OCI-M1 (cell line): ENCODE data around the gene ENO1.
"Not testable (repeated sequence)": the region's sequence is repeated elsewhere in the genome, so short reads cannot be mapped to it uniquely, and the experiment has no call there.

Experiments used
- DNase-seq: peaks from one replicate; lab custom pipeline; 2025; lab: John Stamatoyannopoulos, UW

The ENO1 gene

DNA sequence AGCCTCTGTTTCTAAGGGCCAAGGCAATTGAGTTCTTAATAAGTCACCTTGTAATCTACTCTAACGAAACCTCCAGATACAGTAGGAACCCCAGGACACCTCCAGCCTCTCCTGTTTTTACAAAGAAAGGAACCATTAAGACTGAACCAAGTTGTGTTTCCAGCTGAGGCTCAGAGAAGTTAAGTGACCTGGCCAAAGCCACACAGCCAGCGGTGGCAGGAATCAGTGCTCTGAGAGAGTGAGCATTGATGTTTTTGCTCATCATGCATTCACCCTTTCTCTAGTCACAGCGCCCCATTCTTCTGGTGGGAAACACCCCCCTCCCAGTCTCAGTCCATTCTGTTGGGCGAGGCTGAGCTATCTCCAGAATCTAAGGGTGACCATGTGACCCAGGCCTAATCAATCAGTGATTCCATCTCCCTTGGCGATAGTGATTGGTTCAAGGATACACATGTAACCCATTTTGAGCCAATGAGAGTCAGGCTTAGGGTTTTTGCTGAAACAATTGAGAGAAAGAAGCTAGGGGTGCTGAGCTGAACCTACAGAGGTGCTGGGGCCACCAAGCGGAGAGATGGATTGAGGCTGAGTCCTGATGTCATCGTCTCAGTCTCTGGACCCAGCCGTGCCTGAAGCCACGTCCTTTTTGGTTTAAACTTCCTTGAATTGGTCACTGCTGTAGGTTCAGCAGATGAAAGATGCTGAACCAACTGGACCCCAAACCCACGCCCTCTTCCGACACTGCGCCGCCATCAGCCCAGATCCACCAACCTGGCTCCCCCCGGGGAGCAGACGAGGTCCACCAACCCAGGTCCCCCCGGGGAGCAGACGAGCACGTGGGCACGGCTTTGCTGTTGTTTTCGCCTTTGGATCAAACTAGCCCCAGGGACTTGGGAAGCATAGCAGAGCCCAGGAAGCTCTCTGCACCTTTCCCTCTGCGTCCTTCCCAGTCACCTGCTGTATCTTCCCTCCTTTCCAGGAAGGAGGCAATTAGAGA, 33.1 kb downstream of the ENO1 start:
- no peak for DNase-seq

DNA sequence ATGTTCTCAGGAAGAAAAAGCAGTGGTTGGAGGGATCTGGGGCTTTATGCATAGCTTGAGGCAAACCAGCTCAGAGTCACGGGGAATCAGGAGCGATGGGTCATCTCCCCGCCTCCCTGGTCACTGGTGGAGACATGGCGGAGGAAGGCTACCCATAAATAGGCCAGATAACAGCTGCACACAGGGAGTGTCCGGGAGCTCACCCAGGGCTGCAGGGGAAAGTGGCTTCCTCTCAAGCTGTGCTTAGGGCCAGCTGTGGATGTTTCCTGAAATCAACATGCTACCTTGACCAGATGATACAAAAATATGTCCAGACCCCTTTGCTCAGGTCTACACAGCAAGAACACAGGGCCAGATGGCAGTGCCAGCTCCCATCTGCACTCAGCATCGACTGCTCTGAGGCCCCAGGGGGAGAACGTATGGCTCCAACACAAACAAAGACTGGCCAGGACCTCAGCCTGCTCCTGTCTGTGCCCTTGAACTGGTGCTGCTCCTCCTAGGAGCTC, 33.9 kb downstream of the ENO1 start:
- peak; percentile 15 for DNase-seq

DNA sequence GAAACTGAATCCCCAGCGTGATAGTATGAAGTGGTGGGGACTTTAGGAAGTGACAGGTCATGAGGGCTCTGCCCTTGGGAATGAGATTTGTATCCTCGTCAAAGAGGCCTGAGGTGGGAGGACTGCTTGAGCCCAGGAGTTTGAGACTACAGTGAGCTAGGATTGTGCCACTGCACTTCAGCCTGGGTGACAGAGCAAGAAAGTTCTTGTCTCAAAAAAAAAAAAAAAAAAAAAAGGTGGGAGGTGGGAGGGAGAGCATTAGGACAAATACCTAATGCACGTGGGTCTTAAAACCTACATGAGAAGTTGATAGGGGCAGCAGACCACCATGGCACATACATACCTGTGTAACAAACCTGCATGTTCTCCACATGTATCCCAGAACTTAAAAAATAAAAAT, 37.1 kb downstream of the ENO1 start:
- no peak for DNase-seq

DNA sequence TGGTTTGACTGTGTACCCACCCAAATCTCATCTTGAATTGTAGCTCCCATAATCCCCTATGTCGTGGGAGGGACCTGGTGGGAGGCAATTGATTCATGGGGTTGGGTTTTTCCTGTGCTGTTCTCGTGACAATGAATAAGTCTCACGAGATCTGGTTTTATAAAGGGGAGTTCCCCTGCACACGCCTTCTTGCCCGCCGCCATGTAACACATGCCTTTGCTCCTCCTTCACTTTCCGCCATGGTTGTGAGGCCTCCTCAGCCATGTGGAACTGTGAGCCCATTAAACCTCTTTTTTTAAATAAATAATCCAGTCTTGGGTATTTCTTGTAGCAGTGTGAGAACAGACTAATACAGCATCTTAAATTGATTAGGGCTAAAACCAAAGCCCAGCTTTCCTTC, 38.5 kb downstream of the ENO1 start:
- DNase-seq, result no peak

DNA sequence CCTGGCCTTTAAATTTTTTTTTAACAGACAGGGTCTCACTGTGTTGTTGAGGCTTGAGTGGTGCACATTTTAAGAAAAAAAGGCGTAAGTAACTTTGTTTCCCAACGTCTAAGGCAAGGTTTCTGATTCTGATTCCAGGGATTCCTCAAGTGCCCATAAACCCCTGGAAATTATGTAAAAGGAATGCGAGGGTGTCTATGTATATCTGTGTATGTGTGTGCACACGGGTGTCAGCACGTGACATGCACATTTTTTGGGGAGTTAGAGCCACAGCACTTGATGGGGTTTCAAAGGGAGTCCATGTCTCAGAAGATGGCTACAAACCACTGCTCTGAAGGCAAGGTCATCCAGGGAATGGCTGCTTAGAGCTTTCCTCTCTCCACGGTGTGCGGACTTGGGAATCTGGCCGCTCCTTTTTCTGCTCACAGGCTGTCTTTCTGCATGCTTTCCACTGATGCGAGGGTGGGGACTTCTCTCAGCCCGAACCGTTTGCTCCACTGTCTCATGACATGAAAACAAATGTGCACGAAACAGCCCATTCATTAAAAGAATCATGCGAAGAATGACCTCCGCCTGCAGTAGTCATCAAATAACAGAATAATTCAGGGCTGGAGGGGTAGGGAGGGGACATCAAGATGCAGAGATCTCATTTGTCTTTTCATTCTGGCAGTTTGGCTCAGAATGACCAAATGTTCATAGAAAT, 42.4 kb downstream of the ENO1 start:
- no peak for DNase-seq

DNA sequence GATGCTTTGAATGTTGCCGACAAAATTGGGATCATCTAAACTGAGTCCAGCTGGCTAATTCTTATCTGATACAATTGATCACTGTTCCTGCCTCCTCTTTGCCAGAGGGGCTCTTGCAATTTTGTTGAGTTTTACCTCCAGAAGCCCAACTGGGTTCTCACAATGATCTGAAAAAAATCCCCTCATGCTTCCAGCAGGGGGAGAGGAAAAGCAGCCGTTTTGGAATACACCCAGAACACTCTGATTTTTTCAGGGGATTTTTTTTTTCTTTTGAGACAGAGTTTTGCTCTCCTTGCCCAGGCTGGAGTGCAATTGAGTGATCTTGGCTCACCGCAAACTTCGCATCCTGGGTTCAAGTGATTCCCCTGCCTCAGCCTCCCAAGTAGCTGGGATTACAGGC, 47.1 kb downstream of the ENO1 start:
- no peak for DNase-seq

DNA sequence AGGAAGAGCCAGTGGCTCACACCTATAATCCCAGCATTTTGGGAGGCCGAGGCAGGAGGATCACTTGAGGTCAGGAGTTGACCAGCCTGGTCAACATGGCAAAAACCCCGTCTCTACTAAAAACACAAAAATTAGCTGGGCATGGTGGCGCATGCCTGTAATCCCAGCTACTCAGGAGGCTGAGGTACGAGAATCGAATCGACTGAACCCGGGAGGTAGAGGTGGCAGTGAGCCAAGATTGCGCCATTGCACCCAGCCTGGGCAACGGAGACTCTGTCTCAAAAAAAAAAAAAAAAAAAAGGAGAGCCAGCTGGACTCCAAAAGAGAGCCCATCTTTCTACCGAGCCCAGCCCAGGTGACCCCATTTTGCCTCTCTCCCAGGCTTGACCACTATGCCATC, 47.8 kb downstream of the ENO1 start:
- not testable (repeated sequence) for DNase-seq

DNA sequence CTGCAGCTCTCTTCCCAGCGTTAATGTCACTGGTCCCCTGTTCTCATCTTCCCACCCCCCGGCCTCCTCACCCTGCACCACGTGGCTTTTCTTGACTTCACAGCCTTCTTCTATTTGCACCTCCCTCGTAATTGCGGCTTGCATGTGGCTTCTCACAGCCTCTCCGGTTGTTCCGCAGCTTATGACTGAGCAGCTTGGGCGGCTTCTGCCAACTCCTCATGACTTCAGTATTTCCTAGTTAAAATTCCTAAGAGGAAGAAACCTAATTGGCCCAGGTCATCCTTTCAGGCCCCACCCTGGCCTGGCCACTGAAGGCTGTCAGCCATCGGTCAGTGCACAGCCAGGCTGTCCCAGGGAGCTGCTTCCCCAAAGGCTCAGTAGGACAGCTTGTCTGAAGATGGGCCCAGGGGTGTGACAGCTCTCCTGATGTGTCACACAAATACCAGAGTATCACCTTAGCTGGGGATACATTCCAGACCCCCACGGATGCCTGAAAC, 52.5 kb downstream of the ENO1 start:
- DNase-seq, result no peak

DNA sequence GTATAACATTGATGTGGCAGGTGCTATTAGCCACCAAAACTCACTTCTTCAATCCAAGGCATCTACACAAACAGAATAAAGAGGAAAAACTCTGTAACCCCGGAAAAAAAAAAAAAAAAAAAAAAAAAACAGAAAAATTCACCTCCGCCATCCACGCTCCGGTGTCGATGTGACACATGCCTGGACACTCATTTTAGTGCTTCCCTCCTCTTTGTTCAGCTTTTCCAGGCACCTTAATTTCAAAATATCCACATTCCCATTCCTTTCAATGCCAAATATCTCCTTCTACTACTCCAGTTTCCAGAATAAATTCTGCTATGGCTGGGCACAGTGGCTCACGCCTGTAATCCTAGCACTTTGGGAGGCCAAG, 55.2 kb downstream of the ENO1 start:
- no peak for DNase-seq

DNA sequence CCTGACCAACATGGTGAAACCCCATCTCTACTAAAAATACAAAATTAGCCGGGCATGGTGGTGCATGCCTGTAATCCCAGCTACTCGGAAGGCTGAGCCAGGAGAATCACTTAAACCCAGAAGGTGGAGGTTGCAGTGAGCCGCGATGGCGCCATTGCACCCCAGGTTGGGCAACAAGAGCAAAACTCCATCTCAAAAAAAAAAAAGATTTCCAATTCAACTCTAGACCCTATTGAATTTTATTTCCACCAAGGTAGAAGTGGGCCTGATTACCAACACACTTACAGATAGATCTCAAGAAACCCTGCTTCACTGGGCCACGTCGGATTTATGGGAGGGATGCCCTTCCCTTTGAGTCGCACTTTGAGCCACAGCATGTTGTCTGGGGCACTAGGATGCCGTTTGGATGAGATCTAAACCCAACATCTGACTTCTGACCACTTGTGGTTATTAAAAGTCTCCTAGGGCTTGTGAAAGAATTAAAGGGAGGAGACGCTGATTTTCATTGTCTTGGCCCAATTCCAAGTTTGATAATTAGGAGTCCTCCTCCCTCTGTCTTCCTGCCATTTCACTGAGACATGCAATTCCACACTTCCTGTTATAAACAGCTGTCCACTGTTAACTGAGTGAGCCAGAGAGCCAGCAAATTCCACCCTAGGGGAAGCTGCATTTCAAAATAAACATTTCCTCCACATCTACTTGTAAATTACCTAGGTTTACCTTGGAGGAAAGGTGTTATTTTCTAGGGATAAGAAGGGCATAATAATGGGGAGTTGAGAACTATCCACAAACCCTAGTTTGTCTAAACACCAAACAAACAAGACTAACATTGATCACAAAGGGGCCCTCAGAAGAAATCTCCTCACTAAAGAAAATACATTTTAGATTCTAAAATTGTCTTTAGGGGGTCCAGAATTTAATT, 55.9 kb downstream of the ENO1 start:
- peak; percentile 59 for DNase-seq

DNA sequence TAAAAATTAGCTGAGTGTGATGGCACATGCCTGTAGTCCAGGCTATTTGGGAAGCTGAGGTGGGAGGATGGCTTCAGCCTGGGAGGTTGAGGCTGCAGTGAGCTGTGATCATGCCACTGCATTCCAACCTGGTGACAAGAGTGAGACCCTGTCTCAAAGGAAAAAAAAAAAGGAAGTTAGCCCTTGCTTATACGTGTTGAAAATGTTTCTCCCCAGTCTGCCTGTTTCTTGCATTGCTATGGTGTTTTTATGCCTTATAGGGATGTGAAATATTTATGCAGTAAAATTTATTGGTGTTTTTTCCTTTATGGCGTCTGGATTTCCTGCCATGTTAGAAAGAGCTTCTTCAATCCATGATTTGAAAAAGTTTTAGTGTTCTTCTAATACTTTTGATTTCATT, 57.4 kb downstream of the ENO1 start:
- peak; percentile 21 for DNase-seq

DNA sequence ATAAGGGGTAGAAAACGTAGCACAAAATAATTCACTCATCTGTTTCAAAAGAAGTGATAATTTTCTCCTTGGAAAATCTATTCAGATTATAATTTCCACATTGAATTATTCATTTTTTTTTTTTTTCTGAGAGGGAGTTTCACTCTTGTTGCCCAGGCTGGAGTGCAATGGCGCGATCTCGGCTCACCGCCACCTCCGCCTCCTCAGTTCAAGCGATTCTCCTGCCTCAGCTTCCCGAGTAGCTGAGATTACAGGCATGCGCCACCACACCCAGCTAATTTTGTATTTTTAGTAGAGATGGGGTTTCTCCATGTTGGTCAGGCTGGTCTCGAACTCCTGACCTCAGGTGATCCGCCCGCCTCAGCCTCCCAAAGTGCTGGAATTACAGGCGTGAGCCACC, 59.7 kb downstream of the ENO1 start:
- not testable (repeated sequence) for DNase-seq

DNA sequence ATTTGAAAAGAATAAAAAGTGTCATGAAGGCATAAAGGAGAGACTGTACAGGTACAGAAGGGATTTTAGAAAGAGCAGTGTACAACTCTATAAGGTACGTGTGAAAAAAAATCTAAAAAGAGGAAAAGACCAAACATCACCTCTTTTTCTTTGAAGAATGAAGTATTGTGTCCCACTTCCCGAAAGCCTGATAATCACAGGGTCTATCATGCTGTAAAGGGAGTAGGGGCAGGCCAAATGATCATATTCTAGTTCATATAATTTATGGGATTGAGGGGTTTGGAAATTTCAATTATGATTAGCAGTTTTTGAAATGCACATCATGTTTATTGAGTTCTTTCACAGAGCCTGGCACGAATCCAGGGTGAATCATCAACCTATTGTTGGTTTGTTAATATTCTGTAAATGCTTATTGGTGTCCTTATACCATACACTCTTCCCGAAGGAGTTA, 60.1 kb downstream of the ENO1 start:
- DNase-seq, result peak; percentile 59

DNA sequence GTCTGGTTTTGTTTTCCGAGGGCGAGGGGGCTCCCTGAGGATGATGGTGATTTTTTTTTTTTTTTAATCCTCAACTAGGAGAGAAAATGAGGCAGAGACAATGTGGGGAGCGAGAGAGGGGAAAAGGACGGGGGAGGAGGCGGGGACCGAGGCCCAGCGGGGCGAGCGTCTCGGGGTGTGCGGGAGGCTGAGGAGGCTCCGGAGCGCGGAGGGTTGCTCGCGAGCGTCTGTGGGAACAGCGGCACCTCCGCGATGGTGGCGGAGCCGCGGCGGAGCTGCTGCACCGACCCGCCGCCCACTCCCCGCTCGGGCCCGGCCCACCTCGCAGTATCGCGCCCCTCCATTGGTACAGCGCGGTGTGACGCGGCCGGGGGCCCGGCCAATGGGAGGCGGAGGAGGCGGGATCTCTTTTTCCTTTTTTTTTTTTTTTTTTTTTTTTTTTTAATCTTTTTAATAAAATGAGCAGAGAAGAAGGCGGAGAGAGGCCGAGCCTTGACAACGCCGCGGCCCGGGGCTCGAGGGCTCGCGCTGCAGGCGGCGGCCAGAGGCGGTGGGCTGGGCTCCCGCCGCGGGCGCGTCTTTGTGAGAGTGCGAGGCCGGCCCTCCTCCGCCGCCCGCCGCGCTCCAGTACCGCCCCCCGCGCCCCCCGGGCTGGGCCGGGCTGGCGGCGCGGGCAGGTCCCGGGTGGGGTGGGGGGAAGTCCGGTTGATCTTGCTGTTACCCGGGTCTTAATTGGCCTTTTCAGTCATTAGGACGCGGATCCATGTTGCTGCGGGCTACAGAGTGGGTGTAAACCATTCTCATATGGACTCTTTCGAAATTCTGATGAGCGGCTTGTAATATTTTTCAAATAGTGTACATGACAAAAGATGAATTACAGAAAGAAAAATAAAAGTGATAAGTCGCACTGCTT, 60.8 kb downstream of the ENO1 start, which contains the start of gene RERE:
RERE (minus strand) TSS at position 229 of the 913 bp plus-strand sequence.
- peak; percentile 96 for DNase-seq

DNA sequence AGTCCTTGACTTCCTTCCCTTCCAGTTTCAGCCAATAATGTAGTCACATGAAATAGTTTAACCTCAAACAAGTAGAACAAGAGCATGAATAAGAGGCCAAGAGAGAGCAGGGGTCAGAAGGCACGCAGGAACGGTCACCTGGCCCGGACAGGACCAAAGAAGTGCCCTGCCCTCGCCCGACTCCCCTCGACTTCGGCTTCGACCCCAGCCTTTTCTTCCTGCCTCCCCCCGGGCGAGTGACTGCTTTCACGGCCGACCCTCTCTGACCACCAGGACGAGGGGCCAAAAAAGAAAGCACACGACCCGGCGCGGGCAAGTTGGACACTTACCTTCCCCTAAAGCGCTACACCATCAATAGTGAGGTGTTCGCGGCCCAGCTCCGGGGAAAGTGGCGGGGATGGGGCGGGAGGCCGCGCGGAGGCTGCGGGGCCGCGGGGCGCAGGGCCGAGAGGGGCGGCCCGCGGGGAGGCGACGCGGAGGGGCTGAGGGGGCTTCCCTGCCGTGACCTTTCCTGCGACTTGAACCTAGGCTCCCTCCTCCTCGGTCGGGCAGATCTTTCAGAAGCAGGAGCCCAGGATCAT, 61.6 kb downstream of the ENO1 start:
- DNase-seq, result peak; percentile 62

DNA sequence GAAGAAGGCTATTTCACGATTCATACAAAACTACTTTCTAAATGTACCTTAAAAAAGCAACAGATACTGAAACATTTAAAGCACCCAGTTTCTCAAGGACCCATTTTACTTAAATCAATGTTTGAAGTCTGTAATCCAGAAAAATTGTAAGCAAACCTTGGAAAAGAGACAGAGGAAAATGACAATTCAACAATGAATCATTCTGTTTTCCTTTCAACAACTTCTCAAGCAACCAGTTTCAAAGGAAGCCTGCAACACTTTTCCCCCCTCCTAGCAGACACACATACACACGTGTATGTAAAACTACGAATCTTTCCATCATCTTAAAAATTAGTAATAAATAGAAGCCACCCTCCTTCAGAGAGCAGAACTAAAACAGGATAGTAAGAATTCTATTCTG, 62.2 kb downstream of the ENO1 start:
- peak; percentile 46 for DNase-seq

DNA sequence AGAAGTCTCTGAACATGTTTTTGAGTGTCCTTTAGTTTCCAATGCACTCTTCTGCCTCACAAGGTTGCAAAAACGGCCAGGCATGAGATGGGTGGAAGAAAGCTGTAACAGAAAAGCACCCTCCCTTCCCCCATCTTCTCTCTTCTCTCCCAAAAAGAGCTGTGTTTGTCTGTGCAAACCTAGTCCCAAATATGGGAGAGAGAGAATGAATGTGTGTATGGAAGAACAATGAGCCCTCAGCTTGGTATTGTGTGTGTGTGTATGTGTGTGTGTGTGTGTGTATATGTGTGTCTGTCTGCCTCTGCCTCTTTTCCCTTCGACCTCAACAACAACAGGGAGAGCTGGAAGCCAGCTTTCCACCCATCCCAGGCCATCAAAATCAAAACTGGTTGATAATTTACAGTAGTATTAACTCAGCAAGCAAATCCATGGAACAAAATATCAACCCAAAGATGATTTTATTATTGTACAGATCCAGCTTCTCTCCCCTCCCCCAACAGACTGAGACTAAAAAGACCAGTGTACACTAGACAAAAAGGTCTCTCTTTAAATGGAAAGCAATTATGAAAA, 62.8 kb downstream of the ENO1 start:
- peak; percentile 54 for DNase-seq

DNA sequence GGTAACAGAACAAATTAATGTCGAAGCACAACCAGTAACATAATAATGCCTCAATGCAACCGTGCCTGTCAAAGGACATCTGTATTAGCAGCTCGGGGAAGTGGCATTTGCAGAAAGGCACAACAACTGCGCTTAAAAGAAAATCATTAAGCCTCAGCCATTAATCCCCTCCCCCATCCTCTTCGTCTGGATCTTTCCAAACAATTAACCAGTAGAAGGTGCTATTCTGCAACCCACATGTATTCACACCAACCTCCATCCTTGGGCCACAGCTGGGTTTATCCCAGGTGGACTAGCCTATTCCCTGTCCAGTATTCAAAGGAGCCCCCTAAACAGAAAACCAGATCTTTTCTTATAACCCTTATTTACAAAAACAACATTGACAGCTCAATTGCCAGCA, 63.6 kb downstream of the ENO1 start:
- peak; percentile 39 for DNase-seq

DNA sequence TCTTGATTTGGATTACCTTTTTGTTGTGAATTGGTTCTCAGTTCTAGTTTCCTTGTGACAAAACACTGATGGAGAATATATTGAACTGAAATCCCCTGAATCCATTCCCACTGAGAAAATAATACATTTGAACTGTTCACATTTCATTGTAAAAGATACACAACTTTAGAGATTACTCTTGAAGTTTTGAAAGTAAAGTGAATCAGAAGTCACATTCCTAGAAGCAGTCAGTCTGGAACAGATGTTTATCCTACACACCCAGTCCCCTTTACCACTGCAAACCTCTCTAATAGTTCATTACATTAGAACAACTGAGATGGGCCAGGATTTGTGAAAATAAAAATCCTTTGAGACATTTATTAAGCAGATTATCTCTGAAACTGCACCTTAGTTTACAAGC, 64.5 kb downstream of the ENO1 start:
- DNase-seq, result no peak
